Bronchial epithelial cell (primary cell): ENCODE results near the gene PRKCE. TPM values are rescaled to one million over a fixed set of nuclear protein-coding genes. Genes with fewer than 3 reads are reported as not detected.
A peak's percentile ranks its signal among the peaks of the same experiment; 100 is the strongest.

Source experiments
- DNase-seq: peaks from one replicate; pipeline ENCODE4 v3.0.0-alpha.2; 2010; ENCODE audit warnings: low read depth
- FAIRE-seq: peaks from 2 replicates; lab custom pipeline; 2011; peaks lifted over from hg19 to GRCh38; lab: Jason Lieb, UNC
- H3K27me3 ChIP-seq: 2 replicates; pipeline ENCODE4 v1.5.1; 2011; ENCODE audit warnings: low read length; ENCODE audit not compliant: control insufficient read depth, insufficient read depth
- H3K36me3 ChIP-seq: 2 replicates; pipeline ENCODE4 v1.5.1; 2011; ENCODE audit warnings: low read length; ENCODE audit not compliant: control insufficient read depth, insufficient read depth
- H3K4me3 ChIP-seq: 2 replicates; pipeline ENCODE4 v1.5.1; 2011; ENCODE audit warnings: mild to moderate bottlenecking, low read depth, low read length, control low read depth
- total RNA-seq: library from RNA; depleted of rRNA; stranded (reverse); fragments of >200 nt; gene quantifications from 2 replicates; pipeline ENCODE4 v1.2.1, GENCODE V29; 2014
- TF ChIP-seq, protein P1 (sequence below): IDR thresholded peaks from 2 replicates; pipeline ENCODE4 v1.5.1; 2011; ENCODE audit warnings: mild to moderate bottlenecking, moderate library complexity, low read length, control low read depth, inconsistent platforms; ENCODE audit not compliant: insufficient read depth, severe bottlenecking

PRKCE gene
- total RNA-seq, 1 donor from 2014 or later, result 6.3 TPM

DNA sequence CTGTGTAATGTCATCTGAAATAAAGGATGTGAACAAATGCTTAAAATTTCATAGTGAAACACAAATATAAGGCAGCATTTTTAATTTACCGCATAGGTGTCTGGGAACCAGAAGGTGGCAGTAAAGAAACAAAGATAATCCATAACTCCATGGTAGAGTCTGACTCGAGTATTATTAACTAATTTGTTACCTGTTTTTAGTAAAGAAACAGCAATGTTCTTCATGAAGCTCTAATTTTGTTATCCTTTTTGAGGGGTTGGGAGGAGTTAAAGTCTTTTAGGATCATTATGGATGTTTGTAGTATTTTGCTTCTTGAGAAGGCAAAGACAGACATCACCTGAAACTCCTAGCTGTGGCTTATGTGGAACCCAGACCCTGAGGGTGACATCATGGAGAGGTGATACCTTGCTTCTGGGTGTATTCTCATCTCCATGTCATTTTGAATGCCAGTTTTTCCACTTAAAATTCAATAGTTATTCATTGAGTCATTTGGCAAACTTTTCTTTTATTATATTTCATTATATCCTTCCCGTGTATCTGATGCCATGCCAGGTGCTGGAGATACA is 359.5 kb downstream of the PRKCE start:
- DNase-seq (peak; percentile 67), FAIRE-seq (no peak)
- no peak overlapping the region for H3K4me3 ChIP-seq
- TF ChIP-seq, protein P1, sequence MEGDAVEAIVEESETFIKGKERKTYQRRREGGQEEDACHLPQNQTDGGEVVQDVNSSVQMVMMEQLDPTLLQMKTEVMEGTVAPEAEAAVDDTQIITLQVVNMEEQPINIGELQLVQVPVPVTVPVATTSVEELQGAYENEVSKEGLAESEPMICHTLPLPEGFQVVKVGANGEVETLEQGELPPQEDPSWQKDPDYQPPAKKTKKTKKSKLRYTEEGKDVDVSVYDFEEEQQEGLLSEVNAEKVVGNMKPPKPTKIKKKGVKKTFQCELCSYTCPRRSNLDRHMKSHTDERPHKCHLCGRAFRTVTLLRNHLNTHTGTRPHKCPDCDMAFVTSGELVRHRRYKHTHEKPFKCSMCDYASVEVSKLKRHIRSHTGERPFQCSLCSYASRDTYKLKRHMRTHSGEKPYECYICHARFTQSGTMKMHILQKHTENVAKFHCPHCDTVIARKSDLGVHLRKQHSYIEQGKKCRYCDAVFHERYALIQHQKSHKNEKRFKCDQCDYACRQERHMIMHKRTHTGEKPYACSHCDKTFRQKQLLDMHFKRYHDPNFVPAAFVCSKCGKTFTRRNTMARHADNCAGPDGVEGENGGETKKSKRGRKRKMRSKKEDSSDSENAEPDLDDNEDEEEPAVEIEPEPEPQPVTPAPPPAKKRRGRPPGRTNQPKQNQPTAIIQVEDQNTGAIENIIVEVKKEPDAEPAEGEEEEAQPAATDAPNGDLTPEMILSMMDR, result peak; percentile 48
- no peaks in the 10 kb centered on the region for H3K27me3 ChIP-seq
- H3K36me3 ChIP-seq, result peaks cover 2% of the 10 kb centered on the region

DNA sequence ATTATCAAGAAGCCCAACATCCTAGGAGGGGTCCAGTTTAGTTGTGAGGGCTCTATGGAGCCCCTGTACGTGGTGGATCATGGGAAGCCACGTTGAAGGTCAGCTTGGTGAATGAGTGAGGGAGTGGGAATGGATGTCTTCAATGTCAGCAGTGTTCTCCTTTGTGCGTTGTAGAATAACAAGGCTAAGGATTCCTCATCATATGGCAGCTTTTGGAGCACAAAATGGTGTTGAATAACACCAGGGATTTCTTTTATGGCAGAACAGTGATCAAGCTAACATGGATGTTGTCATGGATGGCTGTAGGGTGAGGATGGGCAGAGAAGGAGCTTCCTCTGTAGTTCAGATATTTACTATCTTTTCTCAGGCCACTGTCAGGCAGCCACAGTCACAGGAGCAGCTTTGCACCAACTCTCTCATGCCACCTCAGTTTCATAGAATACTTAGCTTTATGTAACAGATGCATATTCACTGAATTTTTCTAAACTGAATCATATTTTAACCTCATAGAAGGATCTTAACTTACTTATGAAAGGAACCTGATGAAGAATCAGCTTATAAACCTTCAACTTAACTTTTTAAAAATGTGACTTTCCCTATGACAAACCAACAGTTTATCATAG is 361.3 kb downstream of the PRKCE start:
- Histone ChIP-seq H3K4me3 (no peak overlapping the region), H3K36me3 (peaks cover 2% of the 10 kb centered on the region), H3K27me3 (no peaks in the 10 kb centered on the region)
- FAIRE-seq (no peak), DNase-seq (peak; percentile 19)
- TF ChIP-seq, protein P1, result no peak

DNA sequence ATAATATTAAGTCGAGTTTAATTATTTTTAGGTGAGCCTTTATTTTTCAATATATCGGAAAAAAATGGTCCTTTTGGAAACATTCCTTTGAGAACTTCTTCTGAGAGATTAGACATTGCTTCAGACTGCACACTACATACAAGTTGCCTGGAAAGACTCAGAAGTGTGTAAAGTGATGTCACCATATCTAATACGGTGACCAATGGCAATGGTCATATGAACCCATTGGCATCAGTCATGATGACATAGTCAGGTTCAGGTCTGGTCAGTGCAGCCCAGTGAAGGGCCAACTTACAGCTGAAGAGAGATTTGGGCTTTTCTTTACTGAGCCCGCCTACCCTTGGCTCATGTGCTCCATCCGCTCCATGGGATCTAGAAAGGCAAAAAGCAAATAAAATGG is 362.3 kb downstream of the PRKCE start:
- no peaks in the 10 kb centered on the region for H3K27me3 ChIP-seq
- TF ChIP-seq, protein P1, result no peak
- no peak overlapping the region for H3K4me3 ChIP-seq
- no peak for FAIRE-seq
- DNase-seq, result no peak
- peaks cover 2% of the 10 kb centered on the region for H3K36me3 ChIP-seq

DNA sequence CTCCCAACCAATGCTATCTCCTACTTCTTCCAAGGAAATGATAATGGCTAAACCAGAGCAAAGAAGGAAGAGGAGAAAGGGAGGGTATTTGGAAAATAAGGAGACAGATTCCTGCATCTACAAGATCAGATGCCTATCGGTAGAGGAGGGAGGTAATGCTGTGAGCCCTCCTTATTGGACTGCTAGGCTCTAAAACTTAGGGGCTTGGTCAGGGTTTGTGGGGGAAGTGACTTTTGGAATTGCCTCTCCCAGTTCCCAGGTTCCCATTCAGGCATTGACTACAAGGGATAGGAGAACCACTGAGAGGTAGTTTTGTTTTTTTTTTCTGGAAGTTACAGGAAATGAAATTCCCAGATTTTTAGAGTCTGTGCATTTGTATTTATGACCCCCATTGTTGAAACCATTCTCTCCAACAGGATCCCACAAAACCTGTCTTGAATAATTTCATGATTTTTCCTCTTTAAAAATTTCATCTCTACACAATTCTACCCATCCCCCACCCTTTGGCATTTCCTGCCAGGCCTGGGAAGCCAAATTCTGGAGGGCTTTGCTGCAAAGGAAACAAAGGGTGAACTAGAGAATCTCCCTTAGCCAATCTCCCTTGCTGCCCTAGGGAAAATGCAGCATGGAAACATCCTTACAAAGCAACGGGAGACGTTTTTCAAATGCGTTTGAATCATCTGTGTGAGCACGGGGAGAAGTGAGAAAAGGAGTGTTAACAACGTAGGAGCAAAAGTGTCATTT is 363.6 kb downstream of the PRKCE start:
- TF ChIP-seq, protein P1, result no peak
- H3K27me3 ChIP-seq, result no peaks in the 10 kb centered on the region
- H3K36me3 ChIP-seq, result peaks cover 2% of the 10 kb centered on the region
- FAIRE-seq (no peak), DNase-seq (peak; percentile 27)
- H3K4me3 ChIP-seq, result no peak overlapping the region

DNA sequence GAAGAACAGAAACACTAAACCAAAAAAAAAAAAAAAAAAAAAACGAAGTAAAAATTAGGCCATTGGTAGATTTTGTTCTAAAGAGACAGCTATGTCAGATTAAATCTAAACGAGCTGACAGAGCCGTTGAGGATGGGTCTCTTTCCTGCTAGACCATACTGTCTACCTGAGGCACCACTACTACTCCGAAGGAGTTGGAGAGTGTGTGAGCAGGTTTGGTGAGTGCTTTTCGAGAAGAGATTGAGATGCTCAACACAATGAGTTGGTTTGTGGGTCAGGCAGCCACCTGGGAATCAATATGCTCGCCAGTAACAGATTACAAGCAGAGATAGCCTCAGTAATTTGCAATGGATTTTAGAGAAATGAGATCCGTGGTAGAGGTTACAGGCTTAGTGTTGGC is 364.2 kb downstream of the PRKCE start:
- no peak for FAIRE-seq
- TF ChIP-seq, protein P1, result no peak
- Histone ChIP-seq H3K4me3 (no peak overlapping the region), H3K36me3 (peaks cover 2% of the 10 kb centered on the region), H3K27me3 (no peaks in the 10 kb centered on the region)
- DNase-seq, result no peak
